Epidermal melanocyte (primary cell): ENCODE results near the gene RBMS3.
A peak's percentile ranks its signal among the peaks of the same experiment; 100 is the strongest.
"Not testable (repeated sequence)": the region's sequence is repeated elsewhere in the genome, so short reads cannot be mapped to it uniquely, and the experiment has no call there.

ENCODE experiments used
- DNase-seq: peaks from one replicate; pipeline ENCODE4 v3.0.0; 2011; ENCODE audit warnings: low spot score; ENCODE audit not compliant: insufficient read length

Gene RBMS3

DNA sequence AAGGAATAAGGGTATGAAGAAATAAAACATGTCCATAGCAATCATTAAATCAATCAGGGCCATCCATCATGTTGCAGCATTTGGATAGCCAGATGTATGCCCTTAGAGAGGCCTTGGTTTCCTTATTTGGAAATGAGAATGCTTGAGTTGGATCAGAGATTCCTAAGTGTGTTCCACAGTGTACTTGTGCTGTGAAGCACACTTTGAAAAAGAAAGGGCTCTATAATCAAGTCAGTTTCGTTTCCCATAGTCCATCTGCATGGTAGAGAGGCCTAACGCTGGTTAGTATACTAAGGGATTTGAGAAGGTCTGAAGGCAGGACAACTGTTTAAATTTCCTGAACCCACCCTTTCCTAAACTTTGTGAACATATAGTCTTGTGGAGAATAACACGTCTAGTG is 30.9 kb downstream of the RBMS3 start:
- DNase-seq, result no peak

GRCh38 chr3:29312395-29312794 is 31.5 kb downstream of the RBMS3 start:
- no peak for DNase-seq

DNA sequence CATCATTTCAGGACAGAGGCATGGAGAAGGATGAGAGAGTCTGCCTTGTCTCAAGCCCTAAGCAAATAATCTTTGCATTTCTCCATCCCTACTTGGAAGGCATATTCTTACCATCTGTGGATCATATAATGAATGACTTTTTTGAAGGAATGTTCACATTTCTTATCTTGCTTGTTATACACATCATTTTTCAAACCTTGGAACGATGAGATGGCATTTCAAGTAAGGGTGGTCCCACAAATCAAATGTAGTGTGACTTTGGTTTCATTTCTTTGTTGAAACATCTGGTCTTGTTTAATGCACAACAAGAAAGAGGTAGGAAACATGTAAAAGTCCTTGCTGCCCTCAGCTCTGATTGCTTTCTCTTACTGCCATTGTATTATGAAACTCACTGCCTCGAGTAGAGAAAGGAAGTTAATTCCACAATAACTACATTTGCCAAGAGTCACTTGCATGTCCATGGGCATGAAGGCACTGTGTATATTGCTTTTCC is 32.1 kb downstream of the RBMS3 start:
- no peak for DNase-seq

- DNase-seq, result no peak
Measured at GRCh38 chr3:29313981-29314726, 33.3 kb downstream of the RBMS3 start.

- no peak for DNase-seq
Measured at GRCh38 chr3:29314727-29315088, 33.8 kb downstream of the RBMS3 start.

GRCh38 chr3:29317659-29318173 is 36.8 kb downstream of the RBMS3 start:
- no peak for DNase-seq

- DNase-seq, result no peak
Measured at GRCh38 chr3:29318251-29318650, 37.4 kb downstream of the RBMS3 start.

- no peak for DNase-seq
Measured at GRCh38 chr3:29319262-29319661, 38.4 kb downstream of the RBMS3 start.

GRCh38 chr3:29319798-29320197 is 38.9 kb downstream of the RBMS3 start:
- DNase-seq, result no peak

- DNase-seq, result no peak
Measured at GRCh38 chr3:29322586-29322985, 41.7 kb downstream of the RBMS3 start.

DNA sequence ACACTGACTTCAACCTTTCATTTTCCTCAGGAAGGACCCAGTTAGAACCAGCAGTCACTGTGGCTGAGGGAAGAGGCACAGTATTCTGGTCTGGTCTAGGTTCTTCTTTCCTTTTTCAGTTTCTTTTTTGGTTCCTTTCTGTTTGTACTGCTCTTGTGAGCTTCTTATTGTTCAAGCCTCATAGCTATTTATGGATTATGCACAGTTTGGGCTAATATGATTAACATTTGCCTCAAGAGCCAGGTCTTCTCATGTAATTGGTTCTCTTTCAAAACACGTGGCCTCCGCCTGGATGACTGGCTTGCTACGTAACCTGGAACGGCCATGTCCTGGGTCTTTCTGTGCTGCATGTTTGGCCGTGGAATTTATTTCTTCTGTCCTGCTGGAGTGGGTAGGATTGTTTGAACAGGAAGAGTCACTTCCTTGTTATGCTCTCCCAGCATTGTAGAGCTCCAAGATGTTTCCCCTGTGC is 43.3 kb downstream of the RBMS3 start:
- no peak for DNase-seq

DNA sequence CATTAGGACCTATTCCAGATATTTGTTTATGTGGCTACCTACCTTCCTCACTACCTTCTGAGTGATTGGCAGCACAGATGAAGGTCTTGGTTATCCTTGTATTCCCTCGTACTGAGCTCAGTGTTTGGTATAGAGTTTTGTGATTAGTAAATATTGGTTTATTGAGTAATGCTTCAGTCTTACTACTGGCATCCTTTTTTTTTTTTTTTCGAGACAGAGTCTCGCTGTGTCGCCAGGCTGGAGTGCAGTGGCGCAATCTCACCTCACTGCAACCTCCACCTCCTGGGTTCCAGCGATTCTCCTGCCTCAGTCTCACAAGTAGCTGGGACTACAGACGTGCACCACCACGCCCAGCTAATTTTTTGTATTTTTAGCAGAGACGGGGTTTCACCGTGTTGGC is 45.7 kb downstream of the RBMS3 start:
- not testable (repeated sequence) for DNase-seq

DNA sequence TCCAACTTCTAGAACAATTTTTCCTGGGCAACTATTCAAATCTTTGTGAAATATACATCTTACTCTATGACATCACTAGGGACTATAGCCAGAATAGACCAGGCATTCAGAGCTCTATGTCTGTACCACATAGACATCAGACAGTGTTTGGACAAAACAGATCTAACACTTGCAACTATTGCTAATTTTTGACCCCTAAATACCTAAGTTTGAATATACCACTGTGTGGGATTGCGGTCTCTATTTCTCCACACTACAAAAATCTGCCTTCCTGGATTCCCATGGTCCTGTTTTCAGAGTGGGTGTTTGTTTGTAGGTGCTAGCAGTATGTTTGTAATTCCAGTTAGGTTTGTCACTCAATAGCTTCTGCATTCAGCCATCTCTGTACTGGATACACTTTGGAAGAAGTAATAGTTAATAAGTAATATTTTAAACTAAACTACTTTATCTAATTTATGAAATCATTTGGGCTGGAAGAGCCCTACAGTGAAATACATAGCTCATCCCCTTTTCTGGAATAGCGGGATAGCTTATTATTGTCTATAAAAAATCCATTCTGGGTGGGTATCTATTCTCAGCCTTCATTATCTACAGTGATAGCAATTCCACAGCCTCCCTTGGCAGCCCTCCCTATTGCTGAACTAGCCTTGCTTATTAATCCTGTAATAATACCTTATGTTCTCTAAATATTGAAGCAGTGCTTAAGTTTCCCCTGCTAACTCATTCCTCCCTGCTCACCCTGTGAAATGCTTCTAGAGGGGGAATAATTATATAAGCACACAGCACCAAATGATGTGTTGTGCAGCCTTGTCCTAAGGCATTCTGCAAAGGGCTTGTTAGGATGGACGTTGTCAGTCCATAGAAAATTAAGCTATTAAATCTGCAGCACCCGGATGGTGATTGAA is 49.4 kb downstream of the RBMS3 start:
- no peak for DNase-seq

DNA sequence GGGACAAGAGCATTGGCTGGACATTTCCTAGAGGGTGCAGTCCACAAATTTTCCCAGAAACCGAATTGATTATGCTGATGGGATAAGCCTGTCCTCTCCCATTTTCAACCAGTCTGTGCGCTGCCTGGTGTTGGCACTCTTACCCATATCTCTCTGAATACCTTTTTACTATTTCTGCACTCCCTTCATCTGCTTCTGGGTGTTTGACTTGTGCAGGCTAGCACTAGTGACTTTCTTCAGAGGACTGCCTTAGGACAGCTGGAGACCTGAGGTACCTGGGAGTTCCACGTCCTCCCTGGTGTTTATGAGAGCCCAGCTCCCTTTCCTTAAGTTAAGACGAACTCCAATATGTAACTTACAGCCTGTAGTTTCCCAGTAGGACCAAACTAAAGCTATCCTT is 50.2 kb downstream of the RBMS3 start:
- no peak for DNase-seq

DNA sequence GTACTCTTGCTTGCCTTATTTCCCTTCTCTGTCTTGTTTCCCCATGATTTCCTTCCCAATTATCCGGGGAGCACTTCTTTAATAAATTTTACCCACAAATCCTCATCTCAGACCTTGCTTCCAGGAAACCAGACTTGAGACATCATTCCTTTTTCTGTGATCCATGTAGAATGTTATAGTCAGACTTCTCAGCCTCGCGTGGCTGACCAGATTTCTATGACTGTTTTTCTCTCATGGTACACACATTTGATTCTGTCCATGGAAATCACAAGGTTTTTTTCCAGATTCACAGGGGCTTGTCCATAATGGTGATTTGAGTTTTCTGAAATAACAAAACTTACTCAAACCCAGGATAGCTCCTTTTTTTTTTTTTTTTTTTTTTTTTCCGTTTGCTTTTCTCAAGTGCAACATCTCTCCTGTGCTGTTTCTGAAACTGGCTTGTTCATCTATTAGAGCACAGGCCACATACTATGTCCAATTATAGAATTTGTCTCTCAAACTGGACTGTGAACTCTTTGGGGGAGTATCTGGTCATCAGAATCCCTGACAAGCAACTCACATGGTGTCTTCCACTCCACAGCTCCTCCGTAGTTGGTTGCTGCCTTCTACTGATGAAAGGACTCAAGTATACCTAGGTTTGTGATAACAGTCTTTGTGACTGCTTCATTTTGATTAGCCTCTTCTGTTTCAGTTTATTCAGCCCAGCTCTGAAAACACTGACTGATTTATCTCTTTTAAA is 50.8 kb downstream of the RBMS3 start:
- DNase-seq, result no peak

- DNase-seq, result no peak
Measured at GRCh38 chr3:29332195-29332637, 51.3 kb downstream of the RBMS3 start.

- DNase-seq, result no peak
Measured at GRCh38 chr3:29333576-29333975, 52.7 kb downstream of the RBMS3 start.

GRCh38 chr3:29334706-29335105 is 53.8 kb downstream of the RBMS3 start:
- no peak for DNase-seq

DNA sequence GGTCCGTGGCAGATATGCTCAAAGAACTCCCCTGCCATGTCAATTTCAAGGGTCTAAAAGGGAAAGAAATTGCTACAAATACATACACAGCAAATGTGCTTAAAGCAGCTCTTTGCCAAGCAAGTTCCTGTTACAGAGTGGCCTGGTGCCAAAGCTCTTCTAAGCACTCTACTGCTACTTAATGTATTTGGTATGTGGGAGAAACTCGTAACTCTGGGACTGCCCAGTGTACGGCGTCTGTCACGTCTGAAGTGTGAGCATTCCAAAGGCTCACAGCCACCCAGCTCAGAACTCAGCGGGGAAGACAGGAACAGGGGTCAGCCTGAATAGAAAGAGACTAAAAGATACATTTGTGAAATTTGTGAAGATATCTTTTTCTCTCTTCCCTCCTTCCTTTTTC is 54.6 kb downstream of the RBMS3 start:
- DNase-seq, result peak; percentile 44

- no peak for DNase-seq
Measured at GRCh38 chr3:29335943-29336342, 55.1 kb downstream of the RBMS3 start.

GRCh38 chr3:29337565-29337964 is 56.7 kb downstream of the RBMS3 start:
- DNase-seq, result no peak
